H54 (cell line): ENCODE measurements around the gene LTF.
"Not testable (repeated sequence)": the region's sequence is repeated elsewhere in the genome, so short reads cannot be mapped to it uniquely, and the experiment has no call there.

Experiments used
- DNase-seq: peaks from one replicate; pipeline ENCODE4 v3.0.0; 2011; ENCODE audit warnings: low spot score, mixed read lengths; ENCODE audit not compliant: insufficient read length
- FAIRE-seq: peaks from 3 replicates; lab custom pipeline; 2011; peaks lifted over from hg19 to GRCh38; lab: Jason Lieb, UNC
- POLR2A ChIP-seq: IDR thresholded peaks from 2 replicates; pipeline ENCODE4 v1.6.1; 2011; ENCODE audit warnings: low read depth, mild to moderate bottlenecking, low read length

LTF gene

DNA sequence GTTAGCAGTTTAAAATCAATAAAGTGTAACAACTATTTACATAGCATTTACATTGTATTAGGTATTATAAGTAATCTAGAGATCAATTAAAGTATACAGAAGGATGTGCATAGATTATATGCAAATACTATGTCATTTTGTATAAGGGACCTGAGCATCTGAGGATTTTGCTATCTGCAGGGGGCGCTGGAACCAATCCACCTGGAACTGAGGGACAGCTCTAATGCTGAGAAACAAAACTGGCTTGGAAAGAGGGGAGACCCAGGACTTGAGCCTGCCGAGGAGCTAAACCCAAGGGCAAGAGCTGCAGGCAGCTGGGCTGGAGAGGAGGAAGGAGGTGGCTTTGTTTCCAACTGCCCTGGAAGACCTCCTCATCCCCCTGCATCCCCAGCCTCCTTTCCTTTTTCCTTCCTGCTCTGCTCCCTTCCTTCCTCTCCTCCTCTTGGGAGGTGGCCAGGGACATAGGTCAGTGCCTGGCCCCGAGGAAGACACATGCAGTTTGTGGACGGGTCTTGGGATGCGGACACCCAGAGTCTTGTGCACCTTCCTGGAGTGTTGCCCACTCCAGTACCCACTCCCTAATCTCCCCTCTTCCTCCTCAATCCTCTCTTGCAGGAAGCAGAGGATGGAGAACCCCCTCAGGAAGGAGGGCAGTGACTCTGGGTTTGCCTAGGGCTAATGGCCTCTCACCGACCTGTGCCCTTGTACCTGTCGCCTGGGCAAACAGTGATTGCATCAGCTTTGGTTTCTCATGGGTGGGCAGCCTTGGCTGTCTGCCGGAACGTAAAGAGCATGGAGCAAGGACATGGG lies 32.2 kb upstream of the LTF start:
- FAIRE-seq (no peak), DNase-seq (no peak)
- TF ChIP-seq POLR2A: no peak

DNA sequence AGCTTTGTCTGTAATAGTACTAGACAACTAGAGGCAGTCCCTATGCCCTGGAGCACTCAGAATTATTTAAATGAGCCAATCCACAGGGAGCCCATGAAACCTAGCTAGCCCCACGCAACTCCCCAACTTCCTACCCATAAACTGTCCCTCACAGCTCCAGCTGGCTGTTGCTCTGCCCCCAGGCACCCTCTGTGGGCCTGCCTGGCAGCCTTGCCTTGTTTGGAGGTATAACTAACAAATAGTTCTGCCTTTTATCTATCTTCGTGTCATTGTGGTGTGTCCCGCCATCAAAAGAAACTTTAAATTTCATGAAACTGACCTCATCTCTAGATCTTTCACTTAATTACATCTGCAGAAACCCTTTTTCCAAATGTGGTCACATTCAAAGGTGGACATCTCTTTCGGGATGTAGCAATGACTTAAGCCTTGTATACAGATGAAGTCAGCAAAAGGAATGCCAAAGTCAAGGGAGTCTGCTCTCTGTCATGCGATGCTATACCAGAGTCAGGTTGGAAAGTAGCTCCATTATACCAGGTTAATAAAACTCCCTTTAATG lies 31.3 kb upstream of the LTF start:
- DNase-seq (no peak), FAIRE-seq (peak; percentile 45)
- no peak for TF ChIP-seq POLR2A

DNA sequence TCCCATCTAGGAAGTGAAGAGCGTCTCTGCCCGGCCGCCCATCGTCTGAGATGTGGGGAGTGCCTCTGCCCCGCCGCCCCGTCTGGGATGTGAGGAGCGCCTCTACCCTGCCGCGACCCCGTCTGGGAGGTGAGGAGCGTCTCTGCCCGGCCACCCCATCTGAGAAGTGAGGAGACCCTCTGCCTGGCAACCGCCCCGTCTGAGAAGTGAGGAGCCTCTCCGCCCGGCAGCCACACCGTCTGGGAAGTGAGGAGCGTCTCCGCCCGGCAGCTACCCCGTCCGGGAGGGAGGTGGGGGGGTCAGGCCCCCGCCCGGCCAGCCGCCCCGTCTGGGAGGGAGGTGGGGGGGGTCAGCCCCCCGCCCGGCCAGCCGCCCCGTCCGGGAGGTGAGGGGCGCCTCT lies 29.8 kb upstream of the LTF start:
- not testable (repeated sequence) for DNase-seq, FAIRE-seq

DNA sequence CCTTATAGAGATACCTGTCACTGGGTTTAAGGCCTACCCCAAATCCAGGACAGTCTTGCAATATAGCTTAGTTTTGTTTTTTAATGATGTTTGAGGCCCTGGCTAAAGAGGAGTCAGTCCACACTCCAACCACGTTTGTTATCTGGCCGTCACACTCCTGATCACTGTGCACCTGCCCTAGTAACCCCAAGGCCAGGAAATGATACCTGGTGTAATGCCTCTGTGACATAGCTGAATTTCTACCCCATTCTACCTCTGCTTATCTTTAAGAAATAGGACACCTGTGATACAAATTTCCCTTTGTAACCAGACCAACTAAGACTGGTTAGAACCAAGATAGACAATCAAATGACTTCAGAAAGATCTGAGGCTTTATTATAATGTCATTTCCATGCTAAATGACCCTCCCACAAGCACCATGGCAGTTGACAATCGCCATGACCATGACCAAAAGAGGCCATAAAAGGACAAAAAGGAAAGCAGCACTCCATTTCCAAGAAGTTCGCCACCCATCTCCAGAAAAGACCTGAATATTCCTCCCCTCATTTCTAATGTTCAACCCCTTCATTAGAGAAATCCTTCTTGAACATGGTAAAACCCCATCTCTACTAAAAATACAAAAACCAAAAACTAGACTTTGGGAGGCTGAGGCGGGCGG lies 28.3 kb upstream of the LTF start:
- no peak for FAIRE-seq
- TF ChIP-seq POLR2A: no peak
- DNase-seq: no peak

DNA sequence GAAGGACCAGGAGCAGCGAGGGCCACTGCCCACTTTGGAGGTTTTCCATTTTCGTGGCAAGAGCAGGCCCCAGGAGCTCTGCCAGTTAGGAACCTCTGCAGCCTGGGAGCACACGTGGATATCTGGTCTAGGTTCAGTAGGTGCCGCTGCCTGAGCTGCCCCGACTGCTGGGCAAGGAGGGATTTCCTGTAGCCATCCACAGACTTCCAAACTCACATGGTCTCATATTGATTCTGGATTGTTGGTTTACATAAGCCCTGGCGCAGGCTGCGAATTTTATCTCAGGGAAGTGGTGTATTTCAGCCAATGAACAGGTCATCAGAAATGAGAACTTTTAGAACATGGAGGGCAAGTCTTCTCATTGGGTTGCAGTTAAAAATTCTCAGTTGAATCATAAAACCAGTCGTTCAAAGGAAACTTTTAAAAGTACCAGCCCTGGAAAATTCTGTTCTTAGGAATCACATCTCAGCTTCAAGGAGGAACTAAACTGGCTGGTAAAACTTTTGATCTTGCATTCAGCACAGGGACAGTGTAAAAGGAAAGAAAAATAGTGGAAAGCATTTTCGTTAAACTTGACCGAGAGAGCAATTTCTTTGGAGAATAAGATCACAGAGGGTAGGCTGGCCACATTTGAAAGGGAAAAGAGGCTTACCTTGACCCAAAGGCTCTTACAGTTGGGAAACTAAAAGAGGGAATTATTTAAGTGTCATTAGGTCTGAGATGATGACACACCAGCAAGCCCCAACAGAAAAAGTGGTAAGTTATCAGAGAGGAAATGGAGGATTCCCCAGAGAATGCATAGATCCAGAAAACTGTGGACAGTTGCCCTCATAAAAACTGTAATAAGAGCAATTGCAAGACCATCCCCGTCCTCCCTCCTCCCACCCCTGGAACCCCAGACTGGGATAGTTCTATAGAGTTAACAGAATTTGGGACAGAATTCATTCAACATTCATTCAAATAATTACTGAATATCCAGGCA lies 26.7 kb upstream of the LTF start:
- FAIRE-seq (no peak), DNase-seq (no peak)
- no peak for TF ChIP-seq POLR2A

DNA sequence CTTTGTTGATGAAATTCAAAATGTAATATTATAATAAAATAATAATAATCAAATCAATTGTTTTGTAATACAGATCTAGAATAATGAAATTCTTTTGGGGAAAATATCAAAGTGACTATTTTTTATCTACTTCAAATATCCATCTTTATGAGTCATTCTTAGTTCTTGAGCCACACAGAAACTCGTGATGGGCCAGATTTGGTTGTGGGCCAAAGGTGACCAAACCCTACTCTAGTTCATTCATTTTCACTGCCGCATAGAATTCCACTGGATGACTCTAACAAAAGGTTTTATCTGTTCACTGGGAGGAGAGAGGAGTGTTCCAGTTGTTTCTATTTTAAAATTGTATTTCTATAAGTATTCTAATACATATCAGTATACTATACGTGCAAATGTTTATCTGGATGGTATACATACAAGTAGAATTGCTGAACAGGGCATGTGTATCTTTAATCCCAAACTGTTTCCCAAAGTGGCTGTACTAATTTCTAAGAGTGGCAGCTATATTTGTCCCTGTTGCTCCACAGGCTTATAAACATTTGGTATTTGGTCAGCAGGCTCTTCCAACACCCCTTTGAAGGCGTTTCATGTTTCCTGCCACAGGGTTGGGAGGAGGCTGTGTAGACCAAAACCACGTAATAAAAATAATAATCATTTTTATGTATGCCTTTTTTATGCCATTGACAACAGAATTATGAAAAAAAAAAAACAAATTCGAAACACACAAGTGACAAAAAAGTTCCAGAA lies 25.8 kb upstream of the LTF start:
- TF ChIP-seq POLR2A: no peak
- no peak for DNase-seq
- no peak for FAIRE-seq

DNA sequence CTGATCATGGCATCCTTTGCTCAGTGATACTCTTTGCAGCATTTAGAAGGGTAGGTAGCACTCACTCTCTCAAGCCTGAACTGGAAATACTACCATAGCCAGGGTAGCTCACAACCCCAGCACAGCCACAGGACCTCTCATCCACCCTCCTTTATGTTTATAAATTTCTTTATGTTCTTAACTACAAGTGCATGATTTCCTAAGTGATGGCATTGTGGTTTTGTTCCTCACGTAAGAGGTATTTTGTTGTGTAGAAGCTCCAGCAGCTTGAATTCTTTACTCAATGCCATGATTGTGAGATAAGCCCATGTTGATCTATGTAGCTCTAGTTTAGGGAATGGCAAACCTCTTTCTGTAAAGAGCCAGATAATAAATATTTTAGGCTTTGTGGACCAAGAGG lies 25.2 kb upstream of the LTF start:
- DNase-seq (peak; percentile 41), FAIRE-seq (no peak)
- no peak for TF ChIP-seq POLR2A

DNA sequence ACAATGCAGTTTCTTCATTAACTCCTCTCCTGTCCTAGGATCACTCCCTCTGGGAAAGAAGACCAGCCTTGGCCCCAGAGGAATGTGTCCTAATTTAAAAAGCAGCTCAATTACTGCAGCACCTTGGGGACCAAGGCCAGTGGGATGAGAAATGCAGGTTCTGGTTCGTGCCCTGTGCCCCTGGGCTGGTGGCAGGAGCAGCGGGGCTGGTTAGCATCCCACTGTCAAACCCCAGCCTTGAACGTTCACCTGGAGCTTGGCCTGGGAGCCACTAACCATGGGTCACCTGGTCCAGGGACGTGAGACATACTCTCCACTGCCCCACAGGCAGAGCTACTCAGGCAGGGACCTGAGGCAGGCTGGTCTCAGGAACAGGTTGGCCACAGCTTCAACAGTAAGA lies 24.7 kb upstream of the LTF start:
- TF ChIP-seq POLR2A: no peak
- DNase-seq: no peak
- no peak for FAIRE-seq

DNA sequence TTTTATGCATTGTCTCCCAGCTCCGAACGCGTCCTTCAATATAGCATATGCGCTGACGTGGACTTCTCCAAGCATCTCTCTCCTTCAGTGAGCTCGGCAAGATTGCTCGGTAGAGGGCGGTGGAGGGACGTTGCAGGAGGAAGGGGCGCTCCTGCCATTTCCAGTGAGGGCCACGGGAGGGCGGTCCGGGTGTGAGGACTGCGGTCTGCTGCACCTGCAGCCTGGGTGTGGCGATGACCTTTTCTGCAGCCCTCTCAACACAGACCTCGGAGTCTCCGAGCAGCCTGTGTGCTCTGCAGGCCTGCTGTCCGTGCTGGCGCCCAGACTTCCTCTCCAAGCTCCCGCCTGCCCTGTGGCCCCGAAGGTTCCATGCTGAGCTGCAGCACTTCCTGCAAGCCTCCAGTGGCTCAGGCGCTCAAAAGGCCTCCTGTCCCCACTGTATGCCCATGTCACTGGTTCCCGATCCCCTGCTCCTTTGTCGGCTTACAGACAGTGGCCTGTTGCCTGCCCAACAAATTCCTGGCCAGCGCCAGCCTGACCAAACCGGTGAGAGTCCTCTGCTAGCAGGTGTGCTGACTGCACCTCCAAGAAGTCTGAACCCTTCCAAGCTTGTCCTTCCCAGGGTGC lies 24.1 kb upstream of the LTF start:
- FAIRE-seq (peak; percentile 90), DNase-seq (peak; percentile 90)
- no peak for TF ChIP-seq POLR2A

DNA sequence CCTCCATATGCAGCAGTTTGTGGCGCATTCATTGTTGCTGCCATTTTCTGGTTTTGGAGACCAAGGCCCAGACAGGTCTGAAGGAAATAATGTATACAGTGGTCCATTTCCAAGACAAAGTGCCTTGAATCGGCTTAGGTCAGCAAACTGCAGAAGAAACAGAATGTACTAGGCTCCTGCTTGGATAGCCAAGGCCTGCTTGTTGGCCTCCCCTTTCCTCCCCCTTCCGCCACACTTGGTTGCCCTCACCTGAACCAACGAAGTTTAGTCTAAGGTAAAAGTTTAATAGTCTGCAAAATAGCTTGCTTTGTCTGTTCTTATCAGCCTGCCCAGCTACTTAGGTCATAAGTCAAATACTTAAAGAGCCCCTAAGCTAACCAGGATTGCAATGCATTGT lies 21.1 kb upstream of the LTF start:
- DNase-seq (no peak), FAIRE-seq (no peak)
- no peak for TF ChIP-seq POLR2A

DNA sequence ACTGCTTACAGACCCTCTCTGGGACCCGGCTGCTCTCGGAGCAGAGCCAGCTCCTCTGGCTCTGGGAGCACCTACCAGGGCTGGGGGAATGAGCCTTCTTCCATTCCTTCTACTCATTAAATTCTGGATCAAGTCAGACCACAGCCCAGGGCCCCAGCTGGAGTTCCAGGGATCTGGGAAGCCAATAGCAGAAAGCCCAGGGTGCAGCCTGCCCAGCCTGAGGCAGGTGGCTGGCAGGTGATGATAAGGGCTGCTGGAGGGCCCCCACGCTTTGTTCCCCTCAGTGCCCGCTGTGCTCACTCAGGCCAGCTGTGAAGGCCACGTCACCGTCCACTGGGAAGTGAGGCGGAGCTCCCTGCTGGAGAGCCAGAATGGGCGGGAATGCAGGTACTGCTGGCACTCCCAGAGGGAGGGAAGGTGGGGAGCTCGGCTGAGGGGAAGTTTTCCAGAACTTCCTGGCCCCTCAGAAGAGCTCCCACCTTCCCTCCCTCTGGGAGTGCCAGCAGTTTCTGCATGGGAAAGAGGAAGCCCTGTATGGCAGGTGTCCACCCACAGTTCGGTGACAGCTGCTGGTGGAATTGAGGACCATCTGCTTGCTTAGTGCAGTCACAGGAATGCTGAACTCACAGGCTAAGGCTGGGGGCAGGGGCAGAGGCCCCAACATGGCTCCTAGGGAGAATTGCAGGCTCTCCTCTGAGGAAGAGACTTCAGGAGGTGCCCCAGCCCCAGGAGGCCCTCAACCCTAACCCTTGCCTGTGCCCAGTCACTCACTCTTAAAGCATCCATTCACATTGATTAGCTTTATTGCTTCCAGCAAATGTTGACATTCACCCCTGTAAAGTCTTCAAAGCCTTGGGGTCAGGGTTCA lies 20.4 kb upstream of the LTF start:
- no peak for TF ChIP-seq POLR2A
- no peak for DNase-seq
- no peak for FAIRE-seq

DNA sequence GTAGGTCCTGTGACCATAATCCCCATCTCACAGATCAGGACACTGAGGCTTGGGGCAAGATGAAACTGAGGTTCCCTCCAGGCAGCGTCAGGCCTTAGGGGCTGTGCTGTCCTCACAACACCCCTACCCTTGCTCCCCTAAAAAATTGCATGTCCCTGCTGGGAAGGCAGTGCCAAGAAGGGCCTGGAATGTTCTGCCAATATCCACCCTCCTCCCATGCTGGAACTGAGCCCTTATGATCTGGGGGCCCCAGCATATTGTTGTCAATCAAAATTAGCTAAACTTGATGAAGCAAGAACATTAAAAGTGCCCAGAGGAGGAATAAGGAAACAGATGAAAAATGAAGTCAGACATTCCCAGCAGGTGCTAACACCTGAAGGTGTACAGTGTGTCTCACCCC lies 19.7 kb upstream of the LTF start:
- FAIRE-seq: no peak
- no peak for TF ChIP-seq POLR2A
- DNase-seq: no peak
